GM18508 (cell line): Measurements from ENCODE around the gene KIFC3.
"Not testable (repeated sequence)": the region's sequence is repeated elsewhere in the genome, so short reads cannot be mapped to it uniquely, and the experiment has no call there.

Experiments used
- ATAC-seq: cut with Tn5 transposase; IDR thresholded peaks from one replicate; pipeline ENCODE4 v1.9.1; 2021; ENCODE audit warnings: moderate number of reproducible peaks; ENCODE audit not compliant: insufficient read depth, unreplicated experiment

The KIFC3 gene

DNA sequence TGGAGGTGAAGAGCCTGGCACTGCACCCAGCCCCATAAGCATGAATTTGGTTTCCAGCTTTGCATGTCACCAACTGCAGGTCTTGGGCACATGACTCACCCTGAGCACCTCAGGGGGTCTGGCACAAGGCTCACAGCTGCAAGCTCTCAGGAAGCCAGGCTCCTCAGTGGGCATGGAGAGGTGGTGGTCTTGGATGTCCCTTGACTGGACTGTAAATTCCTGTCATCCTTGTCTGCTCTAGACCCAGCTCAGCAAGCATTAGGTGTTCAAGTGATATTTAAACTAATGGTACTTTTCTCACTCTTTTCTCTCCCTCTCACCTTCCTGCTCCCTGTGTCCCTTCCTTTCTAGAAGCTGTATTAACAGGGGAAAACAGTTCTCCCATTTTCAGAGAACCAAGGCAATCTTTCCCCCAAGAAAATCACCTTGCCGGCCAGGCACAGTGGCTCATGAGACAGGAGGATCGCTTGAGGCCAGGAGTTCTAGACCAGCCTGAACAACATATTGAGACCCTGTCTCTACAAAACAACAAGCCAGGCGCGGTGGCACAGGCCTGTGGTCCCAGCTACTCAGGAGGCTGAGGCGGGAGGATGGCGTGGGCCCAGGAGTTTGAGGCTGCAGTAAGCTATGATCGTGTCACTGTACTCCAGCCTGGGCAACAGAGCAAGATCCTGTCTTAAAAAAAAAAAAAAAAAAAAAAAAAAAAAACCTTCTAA is 5.1 kb upstream of the KIFC3 start:
- ATAC-seq, result no peak

DNA sequence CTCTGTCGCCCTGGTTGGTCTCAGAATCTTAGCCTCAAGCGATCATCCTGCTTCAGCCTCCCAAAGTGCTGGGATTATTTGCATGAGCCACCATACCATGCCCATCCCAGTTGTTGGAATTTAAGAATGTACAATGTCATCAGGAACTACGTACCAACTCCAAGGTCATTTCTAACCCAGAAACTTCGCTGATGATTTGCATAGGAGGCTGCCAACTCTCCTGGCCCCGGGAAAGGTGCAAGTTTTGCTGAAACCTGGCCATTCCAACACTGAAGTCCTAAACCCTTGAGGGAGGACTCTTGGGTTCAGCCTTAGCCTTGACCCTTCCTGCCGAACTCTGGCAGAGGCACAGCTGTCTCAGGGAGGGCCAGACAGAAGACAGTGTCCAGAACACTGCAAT is 2.9 kb upstream of the KIFC3 start:
- ATAC-seq, result no peak

DNA sequence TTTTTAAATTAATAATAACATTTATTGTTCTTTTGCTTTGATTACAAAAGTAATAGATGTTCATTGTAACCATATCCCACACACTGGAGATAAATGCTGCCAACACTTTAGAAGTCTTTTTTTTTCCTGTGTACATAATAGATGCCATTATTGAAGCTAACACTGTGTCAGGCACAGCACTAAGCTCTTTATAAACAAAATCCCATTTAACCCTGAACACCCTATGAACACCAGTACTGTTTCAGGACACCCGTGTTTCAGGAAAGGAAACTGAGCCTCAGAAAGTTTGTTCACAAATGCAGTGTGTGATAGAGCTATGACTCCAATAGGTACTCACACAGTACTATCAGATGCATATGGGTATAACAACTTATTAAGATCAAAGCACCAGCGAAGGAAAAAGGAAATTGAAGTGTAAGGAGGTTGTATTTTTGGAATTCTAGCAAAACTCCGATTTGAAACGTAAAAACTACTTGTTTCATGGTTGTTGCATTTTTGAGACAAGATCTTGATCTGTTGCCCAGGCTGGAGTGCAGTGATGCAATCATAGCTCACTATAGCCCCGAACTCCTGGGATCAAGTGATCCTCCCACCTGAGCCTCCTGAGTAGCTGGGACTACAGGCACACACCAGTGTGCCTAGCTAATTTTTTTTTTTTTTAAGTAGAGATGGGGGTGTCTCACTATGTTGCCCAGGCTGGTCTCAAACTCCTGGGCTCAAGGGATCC is 2.0 kb upstream of the KIFC3 start:
- no peak for ATAC-seq

DNA sequence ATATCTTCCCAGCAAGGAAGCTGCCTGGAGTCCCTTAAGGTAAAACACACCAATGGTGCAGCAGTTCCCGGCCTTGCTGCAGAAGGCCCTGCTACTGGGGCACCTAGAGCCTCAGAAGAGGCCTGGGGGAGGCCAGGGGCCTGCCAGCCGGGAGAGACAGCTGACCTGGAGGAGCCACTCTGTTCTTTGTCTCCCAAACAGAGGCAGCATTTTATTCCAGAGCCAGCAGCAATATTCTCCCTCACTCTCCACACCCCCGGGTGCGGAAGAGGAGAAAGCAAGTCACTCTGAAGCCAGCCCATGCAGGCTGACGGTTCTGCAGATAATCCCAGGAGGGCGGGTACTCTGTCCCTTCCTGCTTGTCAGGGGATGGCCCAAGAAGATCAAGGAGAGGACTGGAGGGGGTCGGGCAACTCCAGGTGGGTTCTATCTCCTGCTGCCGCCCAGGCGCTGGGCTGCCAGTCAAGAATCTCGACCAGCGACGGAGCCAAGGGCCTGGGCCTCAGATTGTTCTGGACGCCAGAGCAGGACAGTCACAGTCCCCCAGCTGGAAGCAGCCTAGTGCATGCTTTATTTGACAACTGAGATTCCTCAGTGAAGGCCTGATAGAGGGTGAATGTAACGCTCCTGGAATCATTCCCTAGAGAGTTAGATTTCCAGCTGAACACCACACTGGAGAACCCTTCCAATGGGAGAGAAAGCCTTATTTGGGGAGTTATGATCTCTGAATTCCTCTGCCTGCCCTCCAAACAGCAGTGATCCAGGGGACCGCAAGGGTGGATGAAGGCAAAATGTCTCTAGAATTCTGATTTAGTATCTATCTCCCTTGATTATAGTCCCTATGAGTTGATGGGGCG is 1.1 kb upstream of the KIFC3 start:
- no peak for ATAC-seq

DNA sequence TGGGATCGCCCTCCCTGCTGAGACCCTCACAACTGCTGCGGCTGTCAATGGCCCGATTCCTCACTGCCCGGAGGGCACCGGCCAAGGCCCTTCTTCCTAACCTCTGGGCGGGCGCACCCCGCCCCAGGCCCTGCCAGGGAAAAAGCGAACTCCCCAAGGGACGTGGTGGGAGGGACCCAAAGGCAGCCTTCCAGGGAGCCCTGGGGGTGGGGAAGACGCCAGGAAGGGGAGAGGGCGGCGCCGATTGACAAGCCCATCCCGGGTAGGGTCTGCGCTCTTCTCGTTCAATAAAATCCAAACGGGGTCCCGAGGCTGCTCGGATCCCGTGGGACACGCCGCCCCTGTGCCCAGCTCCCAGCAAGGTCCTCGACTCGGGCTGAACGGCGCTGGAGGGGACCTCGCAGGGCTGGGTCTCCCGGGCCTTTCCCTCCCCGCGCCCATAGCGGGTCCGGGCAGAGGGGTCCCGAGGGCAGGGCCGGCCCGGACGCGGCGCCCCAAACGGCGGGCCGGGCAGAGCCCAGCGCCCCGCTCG is 416 bp downstream of the KIFC3 start:
- ATAC-seq, result no peak

DNA sequence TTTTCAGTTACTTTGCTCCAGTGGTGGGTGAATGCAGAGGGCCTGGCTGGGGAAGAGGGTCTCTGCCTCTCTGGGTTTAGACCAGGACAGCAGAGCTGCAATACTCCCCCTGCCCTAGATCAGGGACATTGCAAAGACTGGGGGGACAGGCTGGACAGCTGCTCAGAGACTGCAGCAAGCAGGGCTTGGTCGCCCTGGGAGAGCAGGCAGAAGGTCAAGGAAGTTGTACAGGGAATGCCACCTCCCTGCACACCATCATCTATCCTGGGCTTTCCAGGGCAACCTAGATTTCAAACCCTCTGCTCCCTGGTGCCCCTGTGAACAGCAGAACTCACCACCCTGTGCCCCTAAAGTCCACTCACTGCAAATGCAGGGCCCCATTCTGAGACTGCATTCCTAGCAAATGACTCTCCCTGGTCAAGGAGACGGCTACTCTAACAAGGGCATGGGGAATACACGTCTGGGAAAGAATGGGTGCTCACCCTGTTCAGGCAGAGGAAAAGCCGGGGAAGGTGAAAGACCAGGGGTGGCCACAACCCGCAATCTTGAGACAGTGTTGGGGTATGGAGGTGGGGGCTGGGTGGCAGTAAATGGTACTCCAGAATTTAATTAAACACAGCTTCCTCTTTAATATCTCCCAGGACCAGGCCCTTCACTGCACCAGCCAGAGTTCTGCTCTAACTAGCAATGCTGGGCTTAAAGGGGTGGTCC is 1.0 kb downstream of the KIFC3 start:
- ATAC-seq, result no peak

DNA sequence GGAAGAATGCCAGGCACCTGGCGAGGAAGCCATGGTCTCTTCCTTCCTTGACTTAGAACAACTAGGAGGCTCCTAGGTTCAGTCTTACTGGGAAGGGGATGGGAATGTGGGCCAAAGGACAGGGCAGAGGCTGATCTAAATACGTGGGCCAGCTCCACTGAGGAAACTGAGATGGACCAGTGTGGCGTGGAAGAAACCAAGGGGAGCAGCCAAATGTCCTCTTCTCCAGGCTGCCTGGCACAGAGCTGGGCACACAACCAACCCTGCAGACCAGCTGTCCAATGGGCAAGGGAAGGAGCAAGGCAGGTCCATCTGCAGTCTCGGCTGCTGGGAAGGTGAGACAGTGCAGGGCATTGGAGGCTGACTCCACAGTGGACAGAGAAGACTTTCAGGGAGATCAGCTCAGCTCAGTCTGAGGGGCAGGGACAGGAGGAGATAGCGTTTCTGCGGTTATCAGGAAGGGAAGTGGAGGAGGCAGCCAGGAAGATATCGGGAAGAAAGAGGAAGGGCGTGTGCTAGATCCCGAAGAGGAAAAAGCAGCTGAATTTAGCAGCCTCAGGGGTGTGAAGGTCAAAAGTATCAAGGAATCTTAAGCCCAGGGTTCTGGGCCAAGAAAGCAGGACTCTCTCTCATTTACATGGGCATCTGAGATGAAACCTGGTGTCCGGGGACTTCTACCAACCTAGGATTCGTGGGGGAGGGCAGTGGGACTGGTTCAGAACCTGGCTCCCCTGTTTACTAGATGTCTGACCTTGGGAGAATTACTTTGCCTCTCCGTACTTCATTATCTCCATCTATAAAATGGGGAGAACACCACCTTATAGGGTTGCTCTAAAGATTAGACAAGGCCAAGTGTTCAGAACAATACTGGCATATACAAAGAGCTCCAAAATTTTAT is 1.8 kb downstream of the KIFC3 start:
- ATAC-seq, result no peak

DNA sequence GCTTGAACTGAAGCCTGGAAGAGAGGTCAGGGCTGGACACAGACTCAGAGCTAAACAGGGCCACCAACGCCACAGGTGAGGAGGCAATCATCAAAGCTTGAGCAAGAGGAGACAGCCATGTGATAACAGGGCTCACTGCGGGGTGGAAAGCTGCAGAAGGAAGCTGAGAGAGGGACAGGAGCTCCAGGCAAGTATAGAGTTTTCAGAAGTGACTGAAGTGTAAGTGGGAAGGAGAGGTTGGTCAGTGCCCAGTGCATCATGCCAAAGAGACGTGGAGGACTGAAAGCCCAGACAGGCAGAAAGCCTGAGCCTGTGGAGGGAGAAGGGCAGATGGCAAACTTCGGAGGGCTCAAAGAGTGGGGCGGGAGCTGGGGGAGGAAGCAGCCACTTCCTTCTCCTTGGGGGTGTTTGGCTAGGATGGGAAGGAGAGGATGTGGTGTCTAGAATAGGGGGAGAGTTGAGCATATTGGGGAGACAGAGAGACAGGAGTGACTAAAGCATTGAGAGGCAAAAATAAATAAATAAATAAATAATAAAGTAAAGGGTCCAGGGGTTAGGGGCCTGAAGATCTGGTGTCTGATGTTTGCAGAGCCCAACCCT is 2.6 kb downstream of the KIFC3 start:
- ATAC-seq, result no peak

DNA sequence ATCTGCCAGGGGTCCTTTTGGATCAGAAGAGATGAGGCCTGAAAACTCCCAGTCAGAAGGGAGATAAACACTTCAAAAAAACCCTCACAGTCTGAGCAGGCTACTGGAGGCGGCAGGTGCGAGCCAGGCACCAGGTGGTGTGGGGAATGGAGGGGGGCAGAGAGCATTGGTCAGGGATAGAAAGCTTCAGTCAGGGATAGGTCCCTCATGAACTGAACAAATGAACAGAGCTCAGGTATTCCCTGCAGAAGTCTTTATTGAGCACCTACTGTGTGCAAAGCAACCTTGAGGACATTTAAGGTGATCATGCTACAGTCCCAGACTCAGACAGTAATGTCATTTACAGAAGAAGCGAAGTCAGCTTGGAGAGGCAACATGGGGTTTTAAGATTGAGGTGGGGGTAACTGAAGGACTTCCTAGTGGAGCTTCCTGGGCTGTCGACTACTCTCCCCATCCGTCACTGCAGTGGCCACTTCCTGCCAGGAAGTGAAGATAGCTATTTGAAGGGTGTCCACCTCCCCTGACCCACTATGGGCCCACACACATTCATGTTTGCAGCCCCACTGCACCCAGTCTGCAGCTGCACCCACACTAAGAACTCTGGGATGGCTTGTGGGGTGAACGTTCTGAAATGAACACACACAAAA is 3.2 kb downstream of the KIFC3 start:
- no peak for ATAC-seq

DNA sequence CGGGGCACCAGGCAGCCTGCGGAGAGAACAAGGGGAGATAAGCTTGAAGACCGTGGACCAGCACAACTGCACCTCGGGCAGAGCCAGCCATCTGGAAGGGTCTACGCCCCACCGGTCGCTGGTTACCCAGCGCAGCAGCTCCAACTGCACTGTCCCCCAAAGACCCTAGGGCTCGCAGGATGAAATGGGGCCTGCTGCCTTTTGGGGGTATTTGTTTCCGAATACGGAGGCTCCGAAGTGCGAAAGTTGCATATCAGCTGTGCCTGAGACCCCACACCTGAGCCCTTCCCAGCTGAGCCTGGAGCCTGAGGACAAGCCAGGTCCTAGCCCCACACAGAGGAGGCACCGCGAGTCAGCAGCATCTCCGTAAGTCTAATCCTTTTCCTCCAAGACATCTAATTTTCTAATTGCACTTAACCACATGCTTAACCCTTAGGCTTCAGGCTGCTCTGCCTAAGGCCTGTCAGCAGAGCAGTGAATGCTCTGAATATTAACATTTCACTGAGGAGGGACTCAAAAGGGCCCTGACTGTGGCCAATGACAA is 4.0 kb downstream of the KIFC3 start:
- ATAC-seq, result no peak

DNA sequence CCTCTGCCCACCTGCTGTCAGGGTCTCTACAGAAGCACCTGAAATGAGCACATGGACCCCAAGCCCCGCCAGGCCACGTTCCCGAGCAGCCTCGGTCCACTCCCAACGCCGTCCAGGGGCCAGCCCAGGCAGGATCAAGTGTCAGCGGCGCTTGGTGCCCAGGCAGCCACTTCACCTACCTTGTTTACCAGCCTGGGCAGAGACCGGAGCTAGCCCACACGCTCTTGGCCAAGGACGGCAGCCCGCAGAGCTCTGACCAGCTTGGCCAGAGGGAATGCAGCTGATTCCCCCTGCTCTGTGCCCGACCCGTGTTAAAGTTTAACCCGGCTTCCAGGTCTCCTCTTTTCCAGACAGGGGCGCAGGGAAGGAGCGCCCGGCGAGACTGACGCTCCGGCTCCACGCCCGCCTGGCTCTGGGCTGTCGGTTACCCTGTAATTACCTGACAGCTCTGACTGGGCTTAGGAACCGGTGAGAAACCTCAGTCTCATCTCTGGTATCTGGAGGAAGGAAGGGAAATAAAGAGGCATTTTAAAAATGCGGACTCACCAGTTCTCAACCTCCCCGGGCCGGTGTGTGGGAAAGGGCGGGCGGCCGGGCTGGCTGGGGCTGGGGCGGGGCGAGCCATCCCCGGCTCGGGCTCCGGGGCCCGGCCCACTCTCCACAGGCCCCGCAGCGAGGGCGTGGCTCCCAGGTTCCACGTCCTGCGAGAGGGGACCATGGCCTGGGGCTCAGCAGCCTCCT is 4.6 kb downstream of the KIFC3 start:
- no peak for ATAC-seq

DNA sequence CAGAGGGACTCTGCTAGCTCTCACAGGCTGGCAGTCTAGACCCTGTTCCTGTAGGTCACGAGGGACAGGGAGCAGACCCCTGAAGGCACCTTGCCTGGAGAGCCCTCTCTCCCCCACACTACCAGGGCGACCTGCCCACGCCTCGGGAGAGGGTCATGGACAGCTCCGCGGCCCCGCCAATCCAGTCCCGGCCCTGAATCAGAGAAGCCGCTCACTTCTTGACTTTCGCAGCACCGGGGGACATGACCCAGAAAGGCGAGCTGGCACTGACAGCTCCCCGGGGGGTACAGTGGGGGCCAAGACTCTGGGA is 5.1 kb downstream of the KIFC3 start:
- ATAC-seq, result no peak

DNA sequence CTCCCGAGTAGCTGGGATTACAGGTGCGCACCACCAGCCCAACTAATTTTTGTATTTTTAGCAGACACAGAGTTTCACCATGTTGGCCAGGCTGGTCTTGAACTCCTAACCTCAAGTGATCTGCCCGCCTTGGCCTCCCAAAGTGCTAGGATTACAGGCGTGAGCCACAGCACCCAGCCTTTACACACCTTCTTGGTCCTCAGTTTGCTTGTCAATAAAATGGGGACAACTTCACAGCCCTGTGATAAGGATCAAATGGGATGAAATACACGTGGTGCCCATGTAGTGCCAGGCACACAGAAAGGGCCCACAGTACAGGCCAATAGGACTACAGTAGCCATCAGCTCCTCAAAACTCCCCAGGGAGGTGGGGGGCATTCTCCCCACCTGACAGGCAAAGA is 6.3 kb downstream of the KIFC3 start:
- not testable (repeated sequence) for ATAC-seq

DNA sequence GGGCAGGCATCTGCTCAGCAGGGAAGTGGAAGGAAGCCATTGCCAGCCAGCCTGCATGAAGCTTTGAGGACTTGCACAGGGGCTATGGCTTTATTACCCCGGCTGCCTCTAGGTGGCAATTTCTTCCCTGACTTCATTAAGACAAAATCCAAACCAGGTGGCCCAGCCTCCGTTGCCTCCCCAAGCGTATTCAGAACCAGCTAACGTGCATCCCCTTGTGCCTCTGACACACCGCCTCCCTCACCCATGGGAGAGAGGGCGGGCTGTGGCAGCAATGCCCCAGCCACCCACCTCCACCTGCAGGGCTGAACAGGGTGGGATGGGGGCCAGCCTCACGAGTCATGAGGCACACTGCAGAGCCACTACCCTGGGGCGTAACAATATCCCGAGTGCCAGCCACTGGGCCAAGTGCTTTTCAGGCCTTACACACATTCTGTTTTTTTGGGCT is 6.8 kb downstream of the KIFC3 start:
- no peak for ATAC-seq

DNA sequence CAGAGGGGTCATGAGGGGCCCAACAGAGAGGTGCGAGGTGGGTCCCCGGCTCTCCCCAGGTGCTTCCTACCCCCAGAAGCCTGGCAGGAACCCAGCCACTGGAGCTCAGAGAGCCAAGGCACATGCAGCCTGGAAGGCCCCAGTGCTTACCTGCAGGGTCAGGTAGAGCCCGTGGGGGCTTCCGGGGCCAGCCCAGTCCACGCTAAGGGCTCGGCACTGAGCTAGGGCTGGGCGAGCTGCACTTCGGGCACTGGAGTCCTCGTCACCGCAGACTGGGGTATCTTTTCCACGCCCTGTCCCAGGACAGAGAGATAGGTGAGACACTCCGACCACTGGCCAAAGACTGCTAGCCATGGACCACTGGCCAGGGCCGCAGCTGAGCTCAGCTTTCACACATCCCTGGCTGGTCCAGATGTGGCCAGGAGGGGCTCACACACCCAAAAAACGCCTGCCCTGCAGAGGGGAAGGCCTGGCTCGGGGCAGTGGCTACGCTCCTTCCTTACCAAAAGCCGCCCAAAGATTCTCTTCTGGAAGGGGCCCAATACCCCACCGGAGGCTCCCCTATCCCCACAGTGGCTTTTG is 7.4 kb downstream of the KIFC3 start:
- no peak for ATAC-seq

DNA sequence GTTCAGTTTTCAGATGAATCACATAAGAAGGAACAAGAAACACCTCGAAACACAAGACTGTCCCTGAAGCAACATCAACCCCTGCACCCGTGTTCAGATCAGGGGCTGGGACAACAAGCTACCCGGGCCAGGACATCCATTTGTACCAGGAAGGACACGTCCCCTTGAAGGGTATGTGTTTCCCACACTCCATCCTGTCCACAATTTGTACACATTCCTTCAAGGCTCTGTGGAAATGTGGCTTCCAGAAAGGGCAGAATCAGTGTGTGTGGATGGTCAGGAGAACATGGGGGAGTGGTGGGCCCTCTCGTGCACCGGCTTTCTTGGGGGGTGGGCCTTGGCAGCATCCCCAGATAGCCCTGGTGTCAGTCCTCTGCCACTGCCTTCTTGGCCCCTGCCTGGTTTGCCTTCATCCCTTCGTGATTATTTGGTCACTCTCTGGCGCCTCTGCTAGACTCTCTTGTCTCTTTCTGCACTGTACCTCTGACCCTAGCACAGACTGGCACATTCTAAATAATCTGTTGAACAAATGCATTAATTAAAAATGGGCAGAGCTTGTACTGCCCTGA is 10.3 kb downstream of the KIFC3 start:
- no peak for ATAC-seq
